Activated T-cell treated with anti-CD3 and anti-CD28 coated beads for 1 hour (primary cell): ENCODE data around the gene BIRC3.

ENCODE experiments used
- DNase-seq: peaks from one replicate; pipeline ENCODE4 v3.0.0-alpha.2; 2020; ENCODE audit warnings: low read depth

The BIRC3 gene

DNA sequence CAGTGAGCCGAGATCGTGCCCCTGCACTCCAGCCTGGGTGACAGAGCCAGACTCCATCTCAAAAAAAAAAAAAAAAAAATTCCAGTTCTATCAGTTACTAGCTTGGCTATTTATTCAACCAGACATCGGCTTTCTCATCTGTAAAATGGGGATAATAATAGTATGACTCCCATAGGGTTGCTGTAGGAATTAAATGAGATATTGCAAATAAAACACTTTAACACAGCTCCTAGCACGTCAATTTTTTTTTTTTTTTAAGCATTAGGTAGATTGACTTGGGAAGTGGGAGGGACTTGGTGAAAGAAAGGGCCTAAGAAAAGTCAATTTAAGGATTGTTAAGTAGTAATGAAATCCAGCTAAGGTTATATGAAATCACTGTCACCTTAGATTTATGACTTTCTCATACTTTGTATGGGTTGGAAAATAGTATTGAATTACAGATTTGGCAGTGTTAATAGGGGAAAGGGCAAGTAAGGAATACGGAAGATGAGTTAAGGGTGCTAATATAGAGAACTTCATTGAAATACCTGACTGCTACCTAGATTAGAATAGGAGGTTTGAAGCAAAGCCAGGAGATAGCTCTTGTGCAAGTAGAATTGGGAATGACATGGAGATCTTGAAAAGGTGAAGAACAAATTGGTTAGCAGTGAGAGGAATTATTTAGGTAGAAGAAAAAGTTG is 58.6 kb downstream of the BIRC3 start:
- DNase-seq: no peak

DNA sequence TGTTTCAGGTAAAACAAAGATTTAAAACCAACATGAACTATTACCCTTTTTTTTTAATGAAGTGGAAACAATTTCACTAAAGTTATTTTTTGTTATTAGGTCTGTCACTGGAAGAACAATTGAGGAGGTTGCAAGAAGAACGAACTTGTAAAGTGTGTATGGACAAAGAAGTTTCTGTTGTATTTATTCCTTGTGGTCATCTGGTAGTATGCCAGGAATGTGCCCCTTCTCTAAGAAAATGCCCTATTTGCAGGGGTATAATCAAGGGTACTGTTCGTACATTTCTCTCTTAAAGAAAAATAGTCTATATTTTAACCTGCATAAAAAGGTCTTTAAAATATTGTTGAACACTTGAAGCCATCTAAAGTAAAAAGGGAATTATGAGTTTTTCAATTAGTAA is 60.6 kb downstream of the BIRC3 start:
- no peak for DNase-seq

DNA sequence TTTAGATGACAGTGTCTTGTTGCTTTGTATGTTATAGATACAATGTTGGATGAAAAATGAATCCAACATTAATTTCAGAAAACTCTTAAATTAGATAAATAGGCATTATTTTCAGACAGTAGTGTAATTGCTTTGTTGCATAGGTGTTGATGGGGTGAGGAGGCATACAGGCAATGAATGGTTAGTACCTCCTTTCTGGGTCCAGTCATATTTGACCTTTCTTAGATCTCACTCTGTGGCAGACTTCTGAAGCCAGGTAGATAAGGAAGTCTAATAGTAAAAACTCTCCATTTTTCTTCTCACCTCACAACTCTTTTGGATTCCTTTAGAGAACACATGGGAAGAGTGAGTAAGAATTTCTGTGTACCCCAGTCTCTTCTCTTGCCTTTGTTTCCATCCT is 61.5 kb downstream of the BIRC3 start:
- DNase-seq: no peak

DNA sequence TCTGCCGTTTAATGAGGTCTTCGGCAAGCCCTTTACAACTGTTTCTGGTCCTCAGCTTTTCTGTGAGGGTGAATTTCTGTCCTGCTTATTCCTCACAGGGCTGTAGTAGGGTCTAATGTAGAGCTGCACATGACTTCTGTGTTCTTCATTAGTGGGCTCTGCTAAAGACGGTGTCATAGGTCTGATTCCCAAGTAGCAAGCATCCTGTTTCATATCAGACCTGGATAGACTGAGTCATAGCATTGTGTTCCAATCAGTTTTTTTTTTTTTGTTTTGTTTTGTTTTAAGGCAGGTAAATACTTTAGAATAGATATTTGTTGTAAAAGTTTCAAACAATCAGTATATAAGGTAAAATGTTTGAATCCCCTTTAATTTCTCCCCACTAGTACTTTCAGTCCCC is 65.1 kb downstream of the BIRC3 start:
- DNase-seq: no peak

DNA sequence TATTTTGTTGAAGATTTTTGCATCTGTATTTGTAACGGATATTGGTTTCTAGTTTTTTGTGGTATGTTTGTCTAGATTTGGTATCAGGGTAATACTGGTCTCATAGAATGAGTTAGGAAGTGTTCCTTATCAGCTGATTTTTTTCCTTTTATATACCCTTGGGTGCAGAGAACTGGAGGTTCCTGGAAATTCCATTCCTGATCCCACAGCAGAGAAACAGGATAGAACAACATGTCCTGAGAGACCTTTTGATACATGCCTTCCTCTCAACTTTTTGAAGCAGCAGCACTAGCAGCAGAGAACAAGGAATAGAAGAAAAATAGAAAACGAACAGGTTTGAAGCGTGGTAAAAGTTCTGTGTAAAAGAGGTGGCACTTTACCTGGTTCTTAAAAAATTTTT is 66.6 kb downstream of the BIRC3 start:
- DNase-seq: no peak

DNA sequence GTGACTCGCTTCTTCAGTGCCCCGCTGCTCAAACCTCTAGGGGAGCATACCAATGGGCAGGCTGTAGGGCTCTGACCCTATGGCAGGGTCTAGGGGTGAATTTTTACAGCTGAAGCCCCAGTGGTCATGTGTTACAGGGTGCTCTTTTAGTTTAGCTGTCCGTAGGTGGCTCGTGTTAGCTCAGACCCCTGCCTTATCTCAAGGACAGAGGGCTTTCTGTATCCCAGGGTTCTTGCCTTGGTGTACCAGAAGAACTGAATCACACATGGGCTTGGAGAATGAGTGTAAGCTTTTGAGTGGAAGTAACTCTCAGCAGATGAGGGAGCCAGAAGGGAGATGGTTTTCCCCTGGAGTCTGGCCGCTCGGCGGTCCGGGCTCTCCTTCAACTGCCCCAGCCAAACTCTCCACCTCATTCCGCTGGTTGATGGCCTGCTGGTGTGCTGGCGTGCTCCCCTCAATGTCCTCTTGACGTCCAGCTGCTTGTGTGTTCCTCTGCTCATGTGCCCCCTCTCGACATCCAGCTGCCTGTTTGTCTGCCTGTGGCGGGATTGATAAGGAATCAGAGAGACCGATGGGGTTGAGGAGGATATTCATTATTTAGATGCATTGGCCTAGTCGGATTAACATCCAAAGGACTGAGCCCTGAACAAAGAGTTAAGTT is 67.3 kb downstream of the BIRC3 start:
- DNase-seq: no peak

DNA sequence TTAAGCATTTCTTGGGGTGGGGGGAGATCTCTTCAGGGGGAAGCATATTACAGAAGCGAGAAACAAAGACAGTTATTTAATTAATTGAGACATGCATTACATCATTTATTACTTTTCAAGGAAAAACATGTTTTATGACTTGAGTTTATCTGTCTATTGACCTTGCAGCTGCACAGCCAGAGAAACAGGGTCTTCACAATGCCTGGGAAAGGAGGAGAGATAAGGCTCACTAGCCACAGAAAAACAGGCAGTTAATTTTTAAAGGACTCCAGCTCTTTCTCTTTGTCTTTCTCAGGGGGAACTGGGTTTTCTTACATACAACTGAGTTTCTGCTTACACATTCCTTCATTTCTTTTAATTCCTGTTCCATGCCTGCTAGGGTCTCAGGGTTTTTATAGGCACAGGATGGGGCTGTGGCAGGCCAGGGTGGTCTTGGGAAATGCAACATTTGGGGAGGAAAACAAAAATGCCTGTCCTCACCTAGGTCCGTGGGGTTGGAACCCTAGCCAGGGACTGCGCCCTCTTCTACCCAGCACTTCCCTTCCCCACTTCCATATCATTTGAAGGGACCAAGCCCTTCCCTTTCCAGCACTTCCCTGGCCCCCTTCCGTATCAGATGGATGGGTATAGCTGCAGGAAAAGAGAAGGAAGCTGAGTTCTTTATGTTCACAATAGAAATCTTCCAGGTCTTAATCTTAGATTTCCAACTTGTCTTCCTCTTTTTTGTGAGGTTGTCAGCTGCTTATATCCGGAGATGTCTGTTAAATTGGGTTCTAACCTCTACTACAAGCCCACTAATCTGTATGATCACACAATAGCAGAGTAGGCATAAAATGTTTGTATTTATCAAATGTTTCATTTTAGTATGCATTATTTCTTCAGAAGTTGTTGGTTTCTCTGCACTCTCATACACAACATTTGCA is 68.1 kb downstream of the BIRC3 start:
- no peak for DNase-seq

DNA sequence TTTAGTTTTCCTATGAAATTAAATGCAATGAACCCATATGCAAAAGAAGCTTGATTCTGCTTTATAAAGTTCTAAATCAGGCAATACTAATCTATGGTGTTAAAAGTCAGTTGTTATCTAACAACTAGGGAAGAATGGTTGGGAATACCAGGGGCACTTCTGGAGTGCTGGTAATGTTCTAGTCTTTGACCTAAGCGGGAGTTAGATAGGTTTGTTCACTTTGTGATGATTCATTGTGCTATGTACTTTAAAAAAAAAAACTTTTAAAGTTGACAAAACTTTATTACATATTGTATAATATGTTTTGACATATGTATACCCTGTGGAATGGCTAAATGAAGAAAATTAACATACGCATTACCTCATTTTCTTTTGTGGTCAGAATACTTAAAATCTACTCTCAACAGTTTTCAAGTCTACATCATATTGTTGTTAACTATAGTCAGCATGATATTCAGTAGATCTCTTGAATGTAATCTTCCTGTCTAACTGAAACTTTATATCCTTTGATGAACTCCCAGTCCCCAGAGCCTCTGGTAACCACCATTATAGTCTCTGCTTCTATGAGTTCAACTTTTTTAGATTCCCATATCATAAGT is 69.0 kb downstream of the BIRC3 start:
- DNase-seq: no peak

DNA sequence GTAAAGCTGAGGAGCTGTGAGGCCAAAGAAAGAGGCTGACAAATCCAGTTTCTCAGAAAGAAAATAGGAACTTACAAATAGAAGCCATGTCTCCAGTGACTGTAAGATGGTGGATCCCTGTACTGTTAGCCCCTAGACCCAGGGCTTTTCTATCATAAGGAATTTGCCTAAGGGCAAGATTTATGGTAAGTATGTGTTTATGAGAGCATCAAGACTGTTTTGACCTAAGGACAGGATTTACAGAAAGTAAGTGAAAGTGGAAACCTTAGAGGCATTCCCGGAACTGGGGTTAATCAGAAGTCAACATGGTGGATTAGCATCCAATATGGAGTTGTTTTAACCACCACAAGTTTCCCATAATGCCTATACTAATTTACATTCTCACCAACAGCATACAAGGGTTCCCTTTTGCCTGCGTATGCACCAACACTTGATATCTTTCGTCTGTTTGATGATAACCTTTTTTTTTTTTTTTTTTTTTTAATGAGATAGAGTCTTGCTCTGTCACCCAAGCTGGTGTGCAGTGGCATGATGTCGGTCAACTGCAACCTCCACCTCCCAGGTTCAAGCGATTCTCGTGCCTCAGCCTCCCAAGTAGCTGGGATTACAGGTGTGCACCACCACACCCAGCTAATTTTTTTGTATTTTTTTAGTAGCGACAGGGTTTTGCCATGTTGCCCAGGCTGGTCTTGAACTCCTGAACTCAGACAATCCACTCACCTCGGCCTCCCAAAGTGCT is 69.9 kb downstream of the BIRC3 start:
- DNase-seq: no peak
